HepG2 (cell line): ENCODE data around the gene ZNF394. TPM values are rescaled to one million over a fixed set of nuclear protein-coding genes. Genes with fewer than 3 reads are reported as not detected.

ENCODE experiments used
- FOXK2 ChIP-seq: fragments of 450-650 bp; IDR thresholded peaks from 2 replicates; pipeline ENCODE4 v1.6.1; 2016
- HMGA1 ChIP-seq: sonication (generic); formaldehyde crosslinking; conservative IDR thresholded peaks from 2 replicates; pipeline ENCODE4 v1.4.0; 2020; ENCODE audit warnings: missing genetic modification reagents
- NCOA5 ChIP-seq: sonication (generic); formaldehyde crosslinking; IDR thresholded peaks from 2 replicates; pipeline ENCODE4 v1.4.0; 2020; ENCODE audit warnings: missing genetic modification reagents
- NR2F1 ChIP-seq, 2 experiments: fragments of 450-650 bp in 1 of 2; formaldehyde crosslinking in 1 of 2; IDR thresholded peaks; 2 replicates each; pipeline versions ENCODE4 v1.5.0 to v1.6.1; 2016 to 2020; ENCODE audit warnings: mild to moderate bottlenecking in 1 of 2, missing compliant biosample characterization in 1 of 2, missing genetic modification reagents in 1 of 2, moderate library complexity in 1 of 2
- NR3C1 ChIP-seq: sonication (generic); formaldehyde crosslinking; IDR thresholded peaks from 2 replicates; pipeline ENCODE4 v1.4.0; 2020; ENCODE audit warnings: missing genetic modification reagents
- POLR2A ChIP-seq, 2 experiments: IDR thresholded peaks; 2 replicates each; pipeline ENCODE4 v1.6.1; 2011; ENCODE audit warnings: low read depth in 2 of 2, low read length in 2 of 2, mild to moderate bottlenecking in 1 of 2, moderate library complexity in 1 of 2; ENCODE audit not compliant: insufficient read depth in 1 of 2
- SOX5 ChIP-seq: IDR thresholded peaks from 2 replicates; pipeline ENCODE4 v1.6.1; 2016; ENCODE audit warnings: borderline replicate concordance
- TEAD2 ChIP-seq: sonication (generic); formaldehyde crosslinking; IDR thresholded peaks from 2 replicates; pipeline ENCODE4 v1.9.0; 2021; ENCODE audit warnings: missing genetic modification reagents
- ZBTB7A ChIP-seq: sonication (generic); formaldehyde crosslinking; IDR thresholded peaks from 2 replicates; pipeline ENCODE4 v1.8.0; 2022; ENCODE audit warnings: mild to moderate bottlenecking, missing genetic modification reagents
- ZNF121 ChIP-seq: sonication (generic); formaldehyde crosslinking; IDR thresholded peaks from 2 replicates; pipeline ENCODE4 v1.5.0; 2020; ENCODE audit warnings: mild to moderate bottlenecking, missing genetic modification reagents
- ZNF329 ChIP-seq: sonication (generic); formaldehyde crosslinking; IDR thresholded peaks from 2 replicates; pipeline ENCODE4 v1.9.0; 2021; ENCODE audit warnings: low read depth, mild to moderate bottlenecking, missing genetic modification reagents
- ZNF33A ChIP-seq: sonication (generic); formaldehyde crosslinking; IDR thresholded peaks from 2 replicates; pipeline ENCODE4 v1.5.1; 2020; ENCODE audit warnings: missing genetic modification reagents, mild to moderate bottlenecking, moderate library complexity, borderline replicate concordance
- ZNF451 ChIP-seq: sonication (generic); formaldehyde crosslinking; IDR thresholded peaks from 2 replicates; pipeline ENCODE4 v1.5.0; 2020; ENCODE audit warnings: mild to moderate bottlenecking, missing genetic modification reagents
- ZNF644 ChIP-seq: IDR thresholded peaks from 2 replicates; pipeline ENCODE4 v1.6.1; 2016; ENCODE audit warnings: low read depth
- ZNF83 ChIP-seq: sonication (generic); formaldehyde crosslinking; IDR thresholded peaks from 2 replicates; pipeline ENCODE4 v1.4.0; 2020; ENCODE audit warnings: missing genetic modification reagents, mild to moderate bottlenecking, borderline replicate concordance
- polyA plus RNA-seq, 8 experiments: library from polyadenylated mRNA; depleted of rRNA in 3 of 8; stranded (reverse) in 7 of 8; unstranded in 1 of 8; fragments of >200 nt; fragmentation: Illumina TruSeq in 4 of 8; extraction: Trizol in 4 of 8; gene quantifications; 2 replicates each; pipeline versions ENCODE4 v1.2.1 to v1.2.3, GENCODE V29; 2011 to 2016; ENCODE audit warnings: low read depth in 4 of 8, missing spikeins in 1 of 8, mixed read lengths in 1 of 8; ENCODE audit not compliant: insufficient read depth in 1 of 8
- total RNA-seq, 5 experiments: library from RNA; depleted of rRNA; stranded (reverse); fragments of >200 nt; fragmentation: Illumina TruSeq; extraction: Trizol; gene quantifications; 2 replicates each; pipeline ENCODE4 v1.2.3, GENCODE V29; 2016; ENCODE audit warnings: low read depth in 1 of 5
- TF ChIP-seq, protein P1 (sequence below): sonication (generic); formaldehyde crosslinking; IDR thresholded peaks from 2 replicates; pipeline ENCODE4; 2020; ENCODE audit warnings: missing genetic modification reagents, mild to moderate bottlenecking, borderline replicate concordance
- TF ChIP-seq, protein P2 (sequence below): sonication (generic); formaldehyde crosslinking; IDR thresholded peaks from 2 replicates; pipeline ENCODE4 v1.9.0; 2021; ENCODE audit warnings: missing genetic modification reagents, borderline replicate concordance
- TF ChIP-seq, protein P3 (sequence below): sonication (generic); formaldehyde crosslinking; IDR thresholded peaks from 2 replicates; pipeline ENCODE4 v1.4.0; 2020; ENCODE audit warnings: mild to moderate bottlenecking, missing genetic modification reagents
- TF ChIP-seq, protein P4 (sequence below): sonication (generic); formaldehyde crosslinking; conservative IDR thresholded peaks from 2 replicates; pipeline ENCODE4 v1.4.0; 2020; ENCODE audit warnings: missing genetic modification reagents

The ZNF394 gene
- total and polyA plus RNA-seq, 2 of the 13 experiments (the other 11 are each of a cell fraction or from before 2014, with no cell fraction given) = 7.8 to 19.6 TPM

DNA sequence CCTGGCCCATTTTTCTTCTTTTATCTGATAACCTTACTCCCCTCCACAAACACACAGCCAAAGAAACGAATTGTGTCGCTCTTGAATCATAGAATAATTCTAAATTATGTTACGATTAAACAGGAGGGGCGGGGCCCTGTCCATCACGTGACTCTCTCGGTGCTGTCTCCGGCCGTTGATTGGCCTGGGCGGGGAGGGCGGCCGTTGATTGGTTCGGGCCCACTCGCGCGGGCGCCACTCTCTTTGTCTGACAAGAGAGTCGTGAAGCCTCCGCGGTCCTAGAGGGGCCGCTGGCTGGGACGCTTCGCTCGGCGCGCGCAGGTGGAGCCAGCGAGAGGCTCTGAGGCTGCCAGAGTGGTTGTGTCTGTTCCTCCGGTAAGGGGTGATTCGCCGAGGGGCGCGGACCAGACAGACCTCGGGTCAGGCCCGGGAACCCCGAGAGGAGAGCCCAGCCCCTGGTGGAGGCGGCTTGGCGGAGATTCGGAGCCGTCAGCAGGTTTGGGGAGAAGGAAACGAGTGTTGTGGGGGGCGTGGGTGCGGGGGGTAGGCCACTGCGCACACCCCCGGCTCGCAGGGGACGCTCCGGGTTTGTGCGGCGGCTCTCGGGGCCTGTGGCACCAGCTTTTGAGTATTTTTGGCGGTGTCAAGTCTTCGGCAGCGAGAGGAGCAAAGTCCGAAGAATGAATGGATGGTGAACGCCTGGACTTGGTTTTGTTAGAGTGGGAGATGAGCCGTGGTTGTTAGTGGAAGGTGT, 27.3 kb downstream of the ZNF394 start, which contains the start of gene ZNF789 (continued):
- TF ChIP-seq ZNF329 = no peak
- TF ChIP-seq, protein P1, sequence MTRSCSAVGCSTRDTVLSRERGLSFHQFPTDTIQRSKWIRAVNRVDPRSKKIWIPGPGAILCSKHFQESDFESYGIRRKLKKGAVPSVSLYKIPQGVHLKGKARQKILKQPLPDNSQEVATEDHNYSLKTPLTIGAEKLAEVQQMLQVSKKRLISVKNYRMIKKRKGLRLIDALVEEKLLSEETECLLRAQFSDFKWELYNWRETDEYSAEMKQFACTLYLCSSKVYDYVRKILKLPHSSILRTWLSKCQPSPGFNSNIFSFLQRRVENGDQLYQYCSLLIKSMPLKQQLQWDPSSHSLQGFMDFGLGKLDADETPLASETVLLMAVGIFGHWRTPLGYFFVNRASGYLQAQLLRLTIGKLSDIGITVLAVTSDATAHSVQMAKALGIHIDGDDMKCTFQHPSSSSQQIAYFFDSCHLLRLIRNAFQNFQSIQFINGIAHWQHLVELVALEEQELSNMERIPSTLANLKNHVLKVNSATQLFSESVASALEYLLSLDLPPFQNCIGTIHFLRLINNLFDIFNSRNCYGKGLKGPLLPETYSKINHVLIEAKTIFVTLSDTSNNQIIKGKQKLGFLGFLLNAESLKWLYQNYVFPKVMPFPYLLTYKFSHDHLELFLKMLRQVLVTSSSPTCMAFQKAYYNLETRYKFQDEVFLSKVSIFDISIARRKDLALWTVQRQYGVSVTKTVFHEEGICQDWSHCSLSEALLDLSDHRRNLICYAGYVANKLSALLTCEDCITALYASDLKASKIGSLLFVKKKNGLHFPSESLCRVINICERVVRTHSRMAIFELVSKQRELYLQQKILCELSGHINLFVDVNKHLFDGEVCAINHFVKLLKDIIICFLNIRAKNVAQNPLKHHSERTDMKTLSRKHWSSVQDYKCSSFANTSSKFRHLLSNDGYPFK (CRISPR knock-in tag) = peak; percentile 46; the same call in 1 of the 2 replicates
- peak; percentile 70; the same call in 1 of the 2 replicates for TF ChIP-seq ZNF451 (CRISPR knock-in tag)
- no peak for TF ChIP-seq ZNF121
- peak; percentile 28; the same call in 1 of the 2 replicates for TF ChIP-seq ZNF33A (CRISPR knock-in tag)
- TF ChIP-seq FOXK2 = no peak
- no peak for TF ChIP-seq ZBTB7A (CRISPR knock-in tag)
- TF ChIP-seq ZNF83 = no peak
- TF ChIP-seq SOX5 (CRISPR knock-in tag) = no peak
- TF ChIP-seq TEAD2 (CRISPR knock-in tag) = no peak
- TF ChIP-seq NR2F1 (CRISPR knock-in tag; IDR thresholded peaks at IDR 0.05) = no peak
- no peak for TF ChIP-seq NR3C1
- TF ChIP-seq POLR2A (IDR thresholded peaks at IDR 0.05; ENCODE audit: insufficient read depth in 1 of 2, low read depth in 2 of 2, low read length in 2 of 2) = peak; percentile 79 to 87
- TF ChIP-seq, protein P2, sequence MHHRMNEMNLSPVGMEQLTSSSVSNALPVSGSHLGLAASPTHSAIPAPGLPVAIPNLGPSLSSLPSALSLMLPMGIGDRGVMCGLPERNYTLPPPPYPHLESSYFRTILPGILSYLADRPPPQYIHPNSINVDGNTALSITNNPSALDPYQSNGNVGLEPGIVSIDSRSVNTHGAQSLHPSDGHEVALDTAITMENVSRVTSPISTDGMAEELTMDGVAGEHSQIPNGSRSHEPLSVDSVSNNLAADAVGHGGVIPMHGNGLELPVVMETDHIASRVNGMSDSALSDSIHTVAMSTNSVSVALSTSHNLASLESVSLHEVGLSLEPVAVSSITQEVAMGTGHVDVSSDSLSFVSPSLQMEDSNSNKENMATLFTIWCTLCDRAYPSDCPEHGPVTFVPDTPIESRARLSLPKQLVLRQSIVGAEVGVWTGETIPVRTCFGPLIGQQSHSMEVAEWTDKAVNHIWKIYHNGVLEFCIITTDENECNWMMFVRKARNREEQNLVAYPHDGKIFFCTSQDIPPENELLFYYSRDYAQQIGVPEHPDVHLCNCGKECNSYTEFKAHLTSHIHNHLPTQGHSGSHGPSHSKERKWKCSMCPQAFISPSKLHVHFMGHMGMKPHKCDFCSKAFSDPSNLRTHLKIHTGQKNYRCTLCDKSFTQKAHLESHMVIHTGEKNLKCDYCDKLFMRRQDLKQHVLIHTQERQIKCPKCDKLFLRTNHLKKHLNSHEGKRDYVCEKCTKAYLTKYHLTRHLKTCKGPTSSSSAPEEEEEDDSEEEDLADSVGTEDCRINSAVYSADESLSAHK (CRISPR knock-in tag) = no peak
- TF ChIP-seq HMGA1 (CRISPR knock-in tag) = no peak
- TF ChIP-seq, protein P3, sequence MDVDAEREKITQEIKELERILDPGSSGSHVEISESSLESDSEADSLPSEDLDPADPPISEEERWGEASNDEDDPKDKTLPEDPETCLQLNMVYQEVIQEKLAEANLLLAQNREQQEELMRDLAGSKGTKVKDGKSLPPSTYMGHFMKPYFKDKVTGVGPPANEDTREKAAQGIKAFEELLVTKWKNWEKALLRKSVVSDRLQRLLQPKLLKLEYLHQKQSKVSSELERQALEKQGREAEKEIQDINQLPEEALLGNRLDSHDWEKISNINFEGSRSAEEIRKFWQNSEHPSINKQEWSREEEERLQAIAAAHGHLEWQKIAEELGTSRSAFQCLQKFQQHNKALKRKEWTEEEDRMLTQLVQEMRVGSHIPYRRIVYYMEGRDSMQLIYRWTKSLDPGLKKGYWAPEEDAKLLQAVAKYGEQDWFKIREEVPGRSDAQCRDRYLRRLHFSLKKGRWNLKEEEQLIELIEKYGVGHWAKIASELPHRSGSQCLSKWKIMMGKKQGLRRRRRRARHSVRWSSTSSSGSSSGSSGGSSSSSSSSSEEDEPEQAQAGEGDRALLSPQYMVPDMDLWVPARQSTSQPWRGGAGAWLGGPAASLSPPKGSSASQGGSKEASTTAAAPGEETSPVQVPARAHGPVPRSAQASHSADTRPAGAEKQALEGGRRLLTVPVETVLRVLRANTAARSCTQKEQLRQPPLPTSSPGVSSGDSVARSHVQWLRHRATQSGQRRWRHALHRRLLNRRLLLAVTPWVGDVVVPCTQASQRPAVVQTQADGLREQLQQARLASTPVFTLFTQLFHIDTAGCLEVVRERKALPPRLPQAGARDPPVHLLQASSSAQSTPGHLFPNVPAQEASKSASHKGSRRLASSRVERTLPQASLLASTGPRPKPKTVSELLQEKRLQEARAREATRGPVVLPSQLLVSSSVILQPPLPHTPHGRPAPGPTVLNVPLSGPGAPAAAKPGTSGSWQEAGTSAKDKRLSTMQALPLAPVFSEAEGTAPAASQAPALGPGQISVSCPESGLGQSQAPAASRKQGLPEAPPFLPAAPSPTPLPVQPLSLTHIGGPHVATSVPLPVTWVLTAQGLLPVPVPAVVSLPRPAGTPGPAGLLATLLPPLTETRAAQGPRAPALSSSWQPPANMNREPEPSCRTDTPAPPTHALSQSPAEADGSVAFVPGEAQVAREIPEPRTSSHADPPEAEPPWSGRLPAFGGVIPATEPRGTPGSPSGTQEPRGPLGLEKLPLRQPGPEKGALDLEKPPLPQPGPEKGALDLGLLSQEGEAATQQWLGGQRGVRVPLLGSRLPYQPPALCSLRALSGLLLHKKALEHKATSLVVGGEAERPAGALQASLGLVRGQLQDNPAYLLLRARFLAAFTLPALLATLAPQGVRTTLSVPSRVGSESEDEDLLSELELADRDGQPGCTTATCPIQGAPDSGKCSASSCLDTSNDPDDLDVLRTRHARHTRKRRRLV = peak; percentile 85
- no peak for TF ChIP-seq ZNF644 (CRISPR knock-in tag)
- TF ChIP-seq NCOA5 (CRISPR knock-in tag) = no peak
- TF ChIP-seq, protein P4, sequence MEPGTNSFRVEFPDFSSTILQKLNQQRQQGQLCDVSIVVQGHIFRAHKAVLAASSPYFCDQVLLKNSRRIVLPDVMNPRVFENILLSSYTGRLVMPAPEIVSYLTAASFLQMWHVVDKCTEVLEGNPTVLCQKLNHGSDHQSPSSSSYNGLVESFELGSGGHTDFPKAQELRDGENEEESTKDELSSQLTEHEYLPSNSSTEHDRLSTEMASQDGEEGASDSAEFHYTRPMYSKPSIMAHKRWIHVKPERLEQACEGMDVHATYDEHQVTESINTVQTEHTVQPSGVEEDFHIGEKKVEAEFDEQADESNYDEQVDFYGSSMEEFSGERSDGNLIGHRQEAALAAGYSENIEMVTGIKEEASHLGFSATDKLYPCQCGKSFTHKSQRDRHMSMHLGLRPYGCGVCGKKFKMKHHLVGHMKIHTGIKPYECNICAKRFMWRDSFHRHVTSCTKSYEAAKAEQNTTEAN = no peak
